HEK293 (cell line): ENCODE data around the gene CD68.

Experiments used
- CTCF ChIP-seq: fragments of 450-650 bp; formaldehyde crosslinking; IDR thresholded peaks from 2 replicates; pipeline ENCODE4 v1.5.1; 2016; ENCODE audit warnings: missing biosample characterization, missing genetic modification characterization
- OSR2 ChIP-seq: fragments of 450-650 bp; formaldehyde crosslinking; IDR thresholded peaks from 2 replicates; pipeline ENCODE4 v1.5.1; 2016; ENCODE audit warnings: missing biosample characterization, missing genetic modification characterization
- REST ChIP-seq: fragments of 450-650 bp; formaldehyde crosslinking; IDR thresholded peaks from 2 replicates; pipeline ENCODE4 v1.5.1; 2016; ENCODE audit warnings: missing biosample characterization, missing genetic modification characterization
- TRIM28 ChIP-seq: IDR thresholded peaks from 2 replicates; pipeline ENCODE4 v1.6.1; 2011; ENCODE audit warnings: low read length, control low read depth, borderline replicate concordance
- YY1 ChIP-seq: fragments of 450-650 bp; formaldehyde crosslinking; IDR thresholded peaks from 2 replicates; pipeline ENCODE4 v1.5.1; 2018; ENCODE audit warnings: missing biosample characterization, missing genetic modification characterization
- ZNF221 ChIP-seq: fragments of 450-650 bp; formaldehyde crosslinking; IDR thresholded peaks from 2 replicates; pipeline ENCODE4 v1.5.1; 2017; ENCODE audit warnings: missing biosample characterization, missing genetic modification characterization, borderline replicate concordance
- ZNF24 ChIP-seq: fragments of 450-650 bp; formaldehyde crosslinking; IDR thresholded peaks from 2 replicates; pipeline ENCODE4 v1.5.1; 2016; ENCODE audit warnings: missing biosample characterization, missing genetic modification characterization

DNA sequence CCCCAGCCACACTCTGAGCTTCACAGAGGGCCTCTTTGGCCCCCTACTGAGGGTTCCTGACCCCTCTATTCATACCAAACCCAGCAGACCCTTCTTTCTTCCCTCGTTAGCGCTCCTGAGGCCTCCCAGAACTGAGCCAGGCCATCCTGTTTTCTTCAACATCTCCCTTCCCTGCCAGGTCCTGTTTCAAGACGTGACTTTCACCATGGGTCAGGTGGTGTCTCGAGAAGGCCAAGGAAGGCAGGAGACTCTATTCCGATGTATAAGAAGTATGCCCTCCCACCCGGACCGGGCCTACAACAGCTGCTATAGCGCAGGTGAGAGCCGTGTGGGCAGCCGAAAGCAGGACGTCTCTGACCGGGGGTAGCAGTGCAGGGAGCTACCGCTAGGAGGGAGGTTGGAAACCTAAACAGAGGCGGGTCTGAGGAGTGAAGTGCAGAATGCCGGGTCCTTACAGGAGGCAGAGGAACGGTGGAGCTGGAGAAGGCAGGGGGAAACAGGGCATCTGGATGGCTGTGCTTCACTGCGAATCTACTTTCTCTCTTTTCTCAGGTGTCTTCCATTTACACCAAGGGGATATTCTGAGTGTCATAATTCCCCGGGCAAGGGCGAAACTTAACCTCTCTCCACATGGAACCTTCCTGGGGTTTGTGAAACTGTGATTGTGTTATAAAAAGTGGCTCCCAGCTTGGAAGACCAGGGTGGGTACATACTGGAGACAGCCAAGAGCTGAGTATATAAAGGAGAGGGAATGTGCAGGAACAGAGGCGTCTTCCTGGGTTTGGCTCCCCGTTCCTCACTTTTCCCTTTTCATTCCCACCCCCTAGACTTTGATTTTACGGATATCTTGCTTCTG, 19.0 kb upstream of the CD68 start:
- TF ChIP-seq TRIM28: no peak
- TF ChIP-seq CTCF (tag by site-specific recombination): peak; percentile 87
- TF ChIP-seq YY1 (tag by site-specific recombination): no peak
- no peak for TF ChIP-seq REST (tag by site-specific recombination)
- TF ChIP-seq ZNF221: no peak
- no peak for TF ChIP-seq ZNF24 (tag by site-specific recombination)
- TF ChIP-seq OSR2 (tag by site-specific recombination): peak; percentile 34; the same call in 1 of the 2 replicates
